Stimulated activated CD4-positive, alpha-beta T cell treated with anti-CD3 and anti-CD28 coated beads, Interleukin-2, amount 100 ng/mL, for 48 hours (primary cell): ENCODE data around the gene KRTAP16-1.
"Not testable (repeated sequence)": the region's sequence is repeated elsewhere in the genome, so short reads cannot be mapped to it uniquely, and the experiment has no call there.

Source experiments
- DNase-seq, 2 donors: peaks; one replicate each; pipeline ENCODE4 v3.0.0-alpha.2; 2020

The KRTAP16-1 gene

DNA sequence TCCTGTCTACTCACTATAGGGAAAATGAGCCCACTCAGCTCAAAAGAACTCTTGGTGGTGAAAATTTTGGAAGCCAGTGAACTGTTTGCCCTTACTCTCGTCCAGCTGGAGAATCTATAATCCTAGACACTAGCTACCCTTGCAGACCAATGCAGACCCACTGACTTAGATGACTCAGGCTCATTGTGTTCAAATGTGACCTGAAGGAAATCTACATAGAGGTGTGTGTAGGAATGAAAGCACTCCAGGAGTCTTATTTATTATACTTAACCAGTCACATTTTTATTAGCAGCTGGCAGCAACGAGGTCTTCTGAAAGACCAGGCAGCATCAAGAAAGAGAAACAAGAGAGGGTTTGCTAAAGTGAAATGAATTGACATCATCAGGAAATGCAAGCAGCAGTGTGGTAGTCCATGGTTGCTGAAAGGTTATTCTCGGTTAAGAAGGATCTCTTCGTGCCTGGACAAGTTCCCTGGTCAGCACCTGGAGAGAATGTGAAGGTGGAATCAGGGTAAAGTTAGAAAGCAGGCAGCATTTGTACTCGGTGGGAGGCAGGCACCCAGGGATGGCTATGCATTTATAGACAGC is 7.8 kb downstream of the KRTAP16-1 start:
- DNase-seq = no peak

DNA sequence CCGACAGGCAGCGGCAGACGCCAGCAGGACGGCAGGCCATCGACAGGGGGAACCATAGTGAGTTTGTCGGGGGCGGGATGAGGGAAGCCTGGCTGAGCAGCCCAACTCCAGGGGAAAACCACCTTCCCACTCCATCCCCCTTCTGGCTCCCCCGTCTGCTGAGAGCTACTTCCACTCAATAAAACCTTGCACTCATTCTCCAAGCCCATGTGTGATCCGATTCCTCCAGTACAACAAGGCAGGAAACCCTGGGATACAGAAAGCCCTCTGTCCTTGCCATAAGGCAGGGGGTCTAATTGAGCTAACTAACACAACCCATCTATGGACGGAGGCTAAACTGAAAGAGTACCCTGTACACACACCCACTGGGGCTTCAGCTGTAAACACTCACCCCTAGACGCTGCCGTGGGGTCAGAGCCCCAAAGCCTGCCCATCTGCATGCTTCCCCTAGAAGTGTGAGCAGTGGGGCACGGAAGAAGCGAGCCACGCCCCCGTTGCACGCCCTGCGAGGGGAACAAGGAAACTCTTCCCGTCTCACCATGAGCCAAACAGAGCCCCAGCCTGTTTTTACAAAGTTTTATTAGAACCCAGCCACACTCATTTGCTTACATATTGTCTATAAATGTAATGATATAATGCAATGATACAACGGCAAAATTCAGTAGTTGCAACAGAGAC is 10.5 kb downstream of the KRTAP16-1 start:
- no peak for DNase-seq

DNA sequence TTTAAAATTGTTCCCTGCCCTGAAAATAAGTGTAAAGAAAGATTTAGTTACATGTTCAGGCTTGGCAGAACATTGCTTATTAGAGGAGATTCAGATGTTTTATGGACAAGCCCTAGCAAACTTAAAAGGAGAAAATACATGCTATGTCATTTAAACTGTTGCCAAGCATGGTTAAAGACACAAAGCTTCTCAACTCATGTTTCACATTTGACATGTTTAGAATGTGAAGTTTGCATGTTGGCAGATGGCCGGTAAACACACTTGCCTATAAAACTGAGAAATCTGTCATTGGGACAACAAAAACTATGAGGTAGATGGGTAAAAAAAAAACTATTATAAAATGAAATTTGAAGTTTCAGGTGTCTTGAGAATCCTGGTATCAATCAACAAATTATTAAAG is 12.3 kb downstream of the KRTAP16-1 start:
- no peak for DNase-seq

DNA sequence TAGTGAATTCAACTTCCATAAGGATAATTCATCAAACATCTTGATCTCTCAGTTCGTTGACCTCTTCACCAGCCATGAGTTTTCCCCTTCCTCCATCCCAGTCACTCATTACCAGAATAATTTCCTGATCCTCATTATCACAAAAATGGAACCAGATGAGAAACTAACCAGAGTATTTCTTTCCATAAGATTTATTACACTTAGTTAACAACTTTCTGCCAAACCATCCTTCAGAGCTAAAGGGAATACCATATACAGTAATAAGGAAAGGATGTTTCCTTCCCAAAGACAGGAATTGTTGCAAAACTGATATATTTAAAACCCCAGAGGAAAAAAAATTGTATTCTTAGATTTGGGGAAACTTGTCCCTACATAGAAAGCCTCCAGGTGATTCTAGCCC is 15.1 kb downstream of the KRTAP16-1 start:
- DNase-seq = no peak

DNA sequence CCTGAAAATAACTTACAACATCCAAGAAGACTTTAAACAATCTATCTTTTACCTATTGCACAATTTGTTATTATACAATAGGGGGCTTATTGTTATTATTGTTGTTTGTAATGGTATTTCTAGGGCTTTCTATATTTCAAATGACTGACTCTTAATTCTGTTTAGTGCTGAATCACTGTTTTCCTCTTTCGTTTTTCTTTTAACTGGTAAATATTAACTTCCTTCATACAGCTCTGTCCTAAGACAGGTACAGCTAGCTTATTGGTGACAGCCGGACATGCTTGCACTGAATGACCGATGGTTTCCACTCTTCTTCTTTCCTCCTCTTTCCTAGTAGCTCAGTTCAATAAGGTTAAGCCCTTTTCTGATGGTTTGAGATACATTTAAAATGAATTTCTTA is 22.1 kb downstream of the KRTAP16-1 start:
- no peak for DNase-seq

DNA sequence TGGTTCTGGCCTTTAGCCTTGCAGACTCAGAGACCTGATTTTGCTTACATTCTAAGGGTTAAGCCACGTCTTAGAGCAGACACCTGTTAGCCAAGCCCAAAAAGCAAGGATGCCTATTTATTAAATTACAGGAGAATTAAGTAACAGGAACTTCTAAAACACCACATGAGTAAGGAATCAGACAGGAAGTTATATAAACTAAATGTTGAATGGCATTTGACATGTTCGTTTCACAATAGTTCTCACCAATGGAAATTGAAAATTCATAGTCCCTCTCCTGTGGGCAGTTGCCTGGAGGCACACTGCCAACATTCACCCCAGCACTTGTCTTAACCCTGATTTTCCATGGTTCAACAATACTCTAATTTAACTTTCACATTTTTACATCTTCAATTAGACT is 24.6 kb downstream of the KRTAP16-1 start:
- DNase-seq = no peak

DNA sequence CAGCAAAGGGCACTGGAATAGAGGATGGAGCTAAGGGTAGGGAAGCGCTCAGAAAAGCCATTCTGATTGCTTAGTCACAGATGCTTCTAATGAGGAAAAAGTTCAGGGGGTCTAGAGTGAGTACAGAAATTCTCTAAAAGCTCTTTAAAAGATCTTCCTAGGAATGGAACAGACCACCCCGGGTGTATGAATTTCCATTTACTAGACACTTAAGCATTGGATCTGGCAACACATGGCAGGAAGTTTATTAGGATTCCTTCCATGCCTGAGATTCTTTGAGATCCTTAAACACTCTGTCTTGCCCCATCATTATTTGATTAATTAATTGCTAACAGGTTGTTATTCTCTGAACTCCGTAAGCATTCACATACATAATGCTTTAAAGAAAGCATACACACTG is 25.1 kb downstream of the KRTAP16-1 start:
- no peak for DNase-seq

DNA sequence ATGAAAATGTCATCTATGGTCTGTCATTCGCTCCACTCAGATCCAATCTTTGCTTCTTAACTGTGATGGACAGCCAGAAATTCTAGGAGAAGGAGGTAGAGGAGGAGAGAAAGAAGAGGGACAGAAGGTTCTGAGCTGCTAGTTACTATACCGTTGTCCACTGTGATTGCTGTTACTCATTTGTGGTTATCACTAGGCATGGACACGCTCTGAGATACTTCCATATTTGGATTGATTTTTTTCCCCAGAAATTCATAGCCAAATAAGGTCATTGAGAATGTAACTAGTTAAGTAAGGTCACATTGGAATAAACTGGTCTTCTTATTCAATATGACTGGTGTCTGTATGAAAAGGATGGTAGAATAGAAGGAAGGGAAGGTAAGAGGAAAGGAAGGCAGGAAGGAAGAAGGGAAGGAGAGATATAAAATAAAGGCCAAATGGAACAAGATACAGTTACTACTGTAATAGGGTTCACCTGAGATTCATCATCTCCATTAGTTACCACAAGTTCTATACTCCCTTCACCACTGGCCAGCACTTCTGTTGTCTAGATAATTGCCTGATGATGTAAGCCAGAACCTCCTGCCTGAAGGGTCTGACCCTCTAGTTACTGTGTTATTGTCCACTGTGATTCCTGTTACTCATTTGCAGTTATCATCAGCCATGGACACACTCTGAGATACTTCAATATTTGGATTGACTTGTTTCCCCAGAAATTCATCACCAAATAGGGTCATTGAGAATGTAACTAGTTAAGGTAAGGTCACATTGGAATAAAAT is 30.7 kb downstream of the KRTAP16-1 start:
- DNase-seq = no peak

DNA sequence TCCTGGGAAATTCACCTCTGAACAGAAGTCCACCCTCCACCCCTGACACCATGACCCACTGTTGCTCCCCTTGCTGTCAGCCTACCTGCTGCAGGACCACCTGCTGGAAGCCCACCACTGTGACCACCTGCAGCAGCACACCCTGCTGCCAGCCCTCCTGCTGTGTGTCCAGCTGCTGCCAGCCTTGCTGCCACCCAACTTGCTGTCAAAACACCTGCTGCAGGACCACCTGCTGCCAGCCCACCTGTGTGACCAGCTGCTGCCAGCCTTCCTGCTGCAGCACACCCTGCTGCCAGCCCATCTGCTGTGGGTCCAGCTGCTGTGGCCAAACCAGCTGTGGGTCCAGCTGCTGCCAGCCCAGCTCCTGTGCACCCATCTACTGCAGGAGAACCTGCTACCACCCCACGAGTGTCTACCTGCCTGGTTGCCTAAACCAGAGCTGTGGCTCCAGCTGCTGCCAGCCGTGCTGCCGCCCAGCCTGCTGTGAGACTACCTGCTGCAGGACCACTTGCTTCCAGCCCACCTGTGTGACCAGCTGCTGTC is 33.4 kb downstream of the KRTAP16-1 start, which contains the start of gene KRTAP9-7:
Gene KRTAP9-7 (plus strand): TSS at position 51 of the 543 bp plus-strand sequence. CDS start 0 bp downstream, at position 51.
- not testable (repeated sequence) for DNase-seq

DNA sequence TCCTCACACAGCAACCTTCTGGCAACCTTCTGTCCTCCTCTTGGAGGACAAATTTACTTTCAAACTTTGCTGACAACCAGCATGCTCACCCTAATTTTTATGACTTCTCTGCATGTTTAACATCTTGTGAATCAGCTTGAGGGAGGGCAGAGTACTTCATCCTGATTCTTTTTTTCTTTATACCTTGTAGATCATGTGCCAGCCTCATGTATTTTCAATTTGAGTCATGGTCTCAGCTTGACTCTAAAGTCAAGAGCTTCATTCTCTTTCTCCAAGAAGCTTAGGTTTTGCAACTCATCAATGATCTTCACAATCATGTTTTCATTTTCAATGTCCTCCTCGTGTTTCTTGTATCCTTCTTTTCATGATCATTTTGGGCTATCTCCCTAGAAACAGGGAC is 37.3 kb downstream of the KRTAP16-1 start:
- DNase-seq = no peak

DNA sequence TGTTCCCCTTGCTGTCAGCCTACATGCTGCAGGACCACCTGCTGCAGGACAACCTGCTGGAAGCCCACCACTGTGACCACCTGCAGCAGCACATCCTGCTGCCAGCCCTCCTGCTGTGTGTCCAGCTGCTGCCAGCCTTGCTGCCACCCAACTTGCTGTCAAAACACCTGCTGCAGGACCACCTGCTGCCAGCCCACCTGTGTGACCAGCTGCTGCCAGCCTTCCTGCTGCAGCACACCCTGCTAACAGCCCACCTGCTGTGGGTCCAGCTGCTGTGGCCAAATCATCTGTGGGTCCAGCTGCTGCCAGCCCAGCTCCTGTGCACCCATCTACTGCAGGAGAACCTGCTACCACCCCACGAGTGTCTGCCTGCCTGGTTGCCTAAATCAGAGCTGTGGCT is 37.8 kb downstream of the KRTAP16-1 start:
- DNase-seq = not testable (repeated sequence)

DNA sequence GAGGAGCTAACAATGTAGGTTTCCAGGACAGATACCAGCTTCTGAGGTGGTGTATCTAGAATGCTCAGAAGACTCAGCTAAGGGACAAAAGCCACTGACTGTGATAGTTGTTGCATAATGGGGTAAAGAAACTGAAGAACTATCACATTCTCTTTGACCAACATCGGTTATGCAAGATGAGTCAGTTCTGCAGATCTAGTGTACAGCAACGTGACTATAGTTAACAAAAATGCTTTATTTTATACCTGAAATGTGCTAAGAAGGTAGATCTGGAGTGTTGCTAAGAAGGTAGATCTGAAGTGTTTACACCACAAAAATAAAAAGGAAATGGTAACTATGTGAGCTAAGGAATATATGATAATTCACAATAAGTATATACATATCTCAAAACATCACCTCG is 41.4 kb downstream of the KRTAP16-1 start:
- no peak for DNase-seq

DNA sequence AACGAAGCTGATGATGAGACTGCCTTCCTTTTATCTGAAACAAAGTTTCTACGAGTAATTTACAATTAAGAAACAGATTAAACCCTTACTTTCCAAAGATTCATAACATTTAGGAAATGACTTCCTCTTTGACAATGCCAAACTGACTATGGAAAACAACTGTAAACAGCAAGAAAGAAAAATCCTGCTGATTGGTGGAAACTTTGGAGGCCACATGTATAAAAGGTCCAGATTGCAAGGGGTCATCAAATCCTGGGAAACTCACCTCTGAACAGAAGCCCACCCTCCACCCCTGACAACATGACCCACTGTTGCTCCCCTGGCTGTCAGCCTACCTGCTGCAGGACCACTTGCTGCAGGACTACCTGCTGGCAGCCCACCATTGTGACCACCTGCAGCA is 44.0 kb downstream of the KRTAP16-1 start, which contains the start of gene KRTAP9-6:
Gene KRTAP9-6 (plus strand): TSS at position 301 of the 400 bp plus-strand sequence. CDS start 0 bp downstream, at position 301.
- DNase-seq = no peak

DNA sequence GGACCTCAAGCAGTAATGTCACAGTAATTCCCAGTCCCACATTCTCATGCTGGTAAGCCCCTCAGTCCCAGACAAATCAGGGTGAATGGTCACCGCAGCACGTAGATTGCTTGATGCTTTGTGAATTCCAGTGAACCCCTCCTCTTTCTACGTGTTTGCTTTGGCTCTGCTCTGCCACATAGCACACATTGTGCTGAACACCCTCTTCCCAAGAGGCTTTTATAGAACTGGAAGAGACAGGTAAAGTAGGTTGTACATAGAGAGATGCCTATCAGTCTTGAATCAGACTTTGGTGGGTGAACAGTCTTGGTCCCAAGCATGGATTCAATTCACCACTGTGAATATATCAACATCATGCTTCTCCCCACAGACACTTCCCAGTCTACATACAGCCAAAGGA is 44.5 kb downstream of the KRTAP16-1 start:
- no peak for DNase-seq

DNA sequence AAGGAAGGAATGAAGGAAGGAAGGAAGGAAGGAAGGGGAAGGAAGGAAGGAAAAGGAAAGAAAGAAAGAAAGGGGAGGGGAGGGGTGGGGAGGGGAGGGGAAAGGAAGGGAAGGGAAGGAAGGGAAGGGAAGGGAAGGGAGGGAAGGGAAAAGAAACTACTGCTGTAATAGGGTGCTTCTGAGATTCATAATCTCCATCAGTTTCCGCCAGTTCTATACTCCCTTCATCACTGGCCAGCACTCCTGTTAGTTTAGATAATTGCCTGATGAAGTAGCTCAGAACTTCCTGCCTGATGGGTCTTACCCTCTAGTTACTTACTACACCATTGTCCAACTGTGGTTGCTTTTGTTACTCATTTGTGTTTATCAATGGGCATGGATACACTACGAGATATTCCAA is 45.9 kb downstream of the KRTAP16-1 start:
- DNase-seq = no peak

DNA sequence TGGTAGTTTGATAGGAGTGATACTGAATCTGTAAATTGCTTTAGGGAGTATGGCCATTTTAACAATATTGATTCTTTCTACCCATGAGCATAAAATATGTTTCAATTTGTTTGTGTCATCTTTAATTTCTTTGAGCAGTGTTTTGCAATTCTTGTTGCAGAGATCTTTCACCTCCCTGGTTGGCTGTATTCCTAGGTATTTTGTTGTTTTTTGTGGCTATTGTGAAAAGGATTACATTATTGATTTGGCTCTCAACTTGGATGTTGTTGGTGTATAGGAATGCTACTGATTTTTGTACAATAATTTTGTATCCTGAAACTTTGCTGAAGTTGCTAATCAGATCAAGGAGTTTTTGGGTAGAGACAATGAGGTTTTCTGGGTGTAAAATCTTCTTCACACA is 50.7 kb downstream of the KRTAP16-1 start:
- no peak for DNase-seq
